IMR-90 (cell line): ENCODE measurements around the gene BRAT1. TPM values are rescaled to one million over a fixed set of nuclear protein-coding genes. Genes with fewer than 3 reads are reported as not detected.

Source experiments
- ATAC-seq: fragments of 200-7000 bp; cut with Tn5 transposase; 2 replicates; pipeline ENCODE4 v1.9.1; 2020; ENCODE audit warnings: low read depth, mild to moderate bottlenecking, moderate library complexity
- BruUV-seq: library from RNA; stranded (reverse); fragments of 400-500 nt; replicated peaks from 2 replicates; lab custom pipeline; 2021; lab: Mats Ljungman, UMichigan
- CTCF ChIA-PET: fragments of 300-600 bp; formaldehyde crosslinking; extraction: SDS; loops from one replicate; lab custom pipeline; 2021; ENCODE audit warnings: antibody characterized with exemption; lab: Yijun Ruan, JAX
- POLR2A ChIA-PET: fragments of 300-600 bp; sonication (Branson Sonifier 250); formaldehyde crosslinking; loops from one replicate; lab custom pipeline; 2022; ENCODE audit warnings: antibody characterized with exemption; ENCODE audit not compliant: unreplicated experiment; lab: Charles Lee
- DNase-seq: peaks from one replicate; pipeline ENCODE4 v3.0.0; 2013
- H2AFZ ChIP-seq: replicated peaks from 2 replicates; pipeline ENCODE3; 2013; ENCODE audit warnings: low read length, mild to moderate bottlenecking; ENCODE audit not compliant: poor library complexity
- H2AK5ac ChIP-seq: 2 replicates; pipeline ENCODE4 v1.6.1; 2013; ENCODE audit warnings: low read depth, low read length, inconsistent platforms
- H2AK9ac ChIP-seq: replicated peaks from 2 replicates; pipeline ENCODE3; 2013; ENCODE audit warnings: mild to moderate bottlenecking, low read depth, low read length, moderate library complexity; ENCODE audit not compliant: poor library complexity
- H2BK120ac ChIP-seq: 2 replicates; pipeline ENCODE4 v1.6.1; 2013; ENCODE audit warnings: low read depth, low read length, inconsistent platforms
- H2BK15ac ChIP-seq: 3 replicates; pipeline ENCODE4 v1.6.1; 2013; ENCODE audit warnings: low read depth, low read length, inconsistent platforms
- H2BK20ac ChIP-seq: 2 replicates; pipeline ENCODE4 v1.6.1; 2013; ENCODE audit warnings: low read depth, mild to moderate bottlenecking, inconsistent platforms, low read length, moderate library complexity
- H2BK5ac ChIP-seq: 2 replicates; pipeline ENCODE4 v1.6.1; 2013; ENCODE audit warnings: mild to moderate bottlenecking, low read depth, low read length, inconsistent platforms; ENCODE audit not compliant: poor library complexity, severe bottlenecking
- H3K14ac ChIP-seq: replicated peaks from 2 replicates; pipeline ENCODE4 v1.6.1; 2013; ENCODE audit warnings: low read depth, low read length, inconsistent platforms
- H3K18ac ChIP-seq: 2 replicates; pipeline ENCODE4 v1.6.1; 2013; ENCODE audit warnings: low read depth, low read length, control low read depth
- H3K23ac ChIP-seq: 2 replicates; pipeline ENCODE4 v1.6.1; 2013; ENCODE audit warnings: low read depth, low read length, inconsistent platforms
- H3K27ac ChIP-seq: 2 replicates; pipeline ENCODE4 v1.5.1; 2013; ENCODE audit warnings: mild to moderate bottlenecking, control low read depth, low read length; ENCODE audit not compliant: insufficient read depth
- H3K27me3 ChIP-seq: 2 replicates; pipeline ENCODE4 v1.6.1; 2013; ENCODE audit warnings: low read length; ENCODE audit not compliant: control insufficient read depth, insufficient read depth
- H3K36me3 ChIP-seq: 2 replicates; pipeline ENCODE4 v1.6.1; 2013; ENCODE audit warnings: low read length, mixed read lengths; ENCODE audit not compliant: control insufficient read depth, insufficient read depth
- H3K4ac ChIP-seq: 2 replicates; pipeline ENCODE4 v1.6.1; 2013; ENCODE audit warnings: low read depth, low read length, inconsistent platforms
- H3K4me1 ChIP-seq: 2 replicates; pipeline ENCODE4 v1.6.1; 2013; ENCODE audit warnings: low read length, mixed read lengths; ENCODE audit not compliant: control insufficient read depth, insufficient read depth
- H3K4me2 ChIP-seq: 2 replicates; pipeline ENCODE4 v1.6.1; 2013; ENCODE audit warnings: low read depth, mild to moderate bottlenecking, control low read depth, low read length, moderate library complexity
- H3K4me3 ChIP-seq: 2 replicates; pipeline ENCODE4 v1.5.1; 2013; ENCODE audit warnings: low read depth, mild to moderate bottlenecking, control low read depth, low read length, moderate library complexity; ENCODE audit not compliant: insufficient read depth
- H3K56ac ChIP-seq: 2 replicates; pipeline ENCODE4 v1.6.1; 2013; ENCODE audit warnings: low read length, inconsistent platforms; ENCODE audit not compliant: insufficient read depth; ENCODE audit errors: extremely low read depth
- H3K79me1 ChIP-seq, 2 experiments: 2 replicates each; pipeline ENCODE4 v1.6.1; 2013; ENCODE audit warnings: low read length in 2 of 2, inconsistent platforms in 1 of 2, low read depth in 1 of 2
- H3K9ac ChIP-seq: 2 replicates; pipeline ENCODE4 v1.6.1; 2013; ENCODE audit warnings: low read depth, low read length, control low read depth
- H3K9me1 ChIP-seq: 2 replicates; pipeline ENCODE4 v1.6.1; 2013; ENCODE audit warnings: low read length, inconsistent platforms; ENCODE audit not compliant: insufficient read depth
- H3K9me3 ChIP-seq: 2 replicates; pipeline ENCODE4 v1.6.1; 2013; ENCODE audit warnings: low read length; ENCODE audit not compliant: control insufficient read depth, insufficient read depth
- H4K20me1 ChIP-seq: 2 replicates; pipeline ENCODE4 v1.6.1; 2013; ENCODE audit warnings: low read length, inconsistent platforms; ENCODE audit not compliant: insufficient read depth
- H4K5ac ChIP-seq: 2 replicates; pipeline ENCODE4 v1.6.1; 2013; ENCODE audit warnings: mild to moderate bottlenecking, low read depth, low read length, control low read depth
- H4K8ac ChIP-seq, 2 experiments: 2 replicates each; pipeline ENCODE4 v1.6.1; 2013; ENCODE audit warnings: low read depth in 2 of 2, low read length in 2 of 2, control low read depth in 1 of 2, inconsistent platforms in 1 of 2
- H4K91ac ChIP-seq: 2 replicates; pipeline ENCODE4 v1.6.1; 2013; ENCODE audit warnings: low read depth, low read length, inconsistent platforms; ENCODE audit not compliant: insufficient read depth
- BHLHE40 ChIP-seq: fragments of 150-350 bp; IDR thresholded peaks from 2 replicates; pipeline ENCODE4 v1.6.1; 2016; ENCODE audit warnings: mild to moderate bottlenecking, low read depth, low read length
- CEBPB ChIP-seq: IDR thresholded peaks from 2 replicates; pipeline ENCODE4 v1.6.1; 2012; ENCODE audit warnings: low read depth, low read length, improper control_type of control experiment
- CHD1 ChIP-seq: IDR thresholded peaks from 2 replicates; pipeline ENCODE4 v1.6.1; 2012; ENCODE audit warnings: low read depth, low read length, improper control_type of control experiment
- ELK1 ChIP-seq: fragments of 150-350 bp; IDR thresholded peaks from 2 replicates; pipeline ENCODE4 v1.6.1; 2016; ENCODE audit warnings: low read depth, mild to moderate bottlenecking, low read length, moderate library complexity, borderline replicate concordance
- FOS ChIP-seq: fragments of 150-350 bp; IDR thresholded peaks from 2 replicates; pipeline ENCODE4 v1.6.1; 2016; ENCODE audit warnings: low read depth, low read length
- MAFK ChIP-seq: IDR thresholded peaks from 2 replicates; pipeline ENCODE4 v1.6.1; 2012; ENCODE audit warnings: low read depth, low read length, improper control_type of control experiment
- MAZ ChIP-seq: IDR thresholded peaks from 2 replicates; pipeline ENCODE4 v1.6.1; 2012; ENCODE audit warnings: low read depth, mild to moderate bottlenecking, low read length, improper control_type of control experiment, moderate library complexity, borderline replicate concordance
- MXI1 ChIP-seq: IDR thresholded peaks from 2 replicates; pipeline ENCODE4 v1.6.1; 2012; ENCODE audit warnings: low read depth, mild to moderate bottlenecking, low read length, moderate library complexity, borderline replicate concordance
- NFE2L2 ChIP-seq: fragments of 150-350 bp; IDR thresholded peaks from 2 replicates; pipeline ENCODE4 v1.6.1; 2016; ENCODE audit warnings: low read depth, mild to moderate bottlenecking, low read length
- POLR2A ChIP-seq: IDR thresholded peaks from 2 replicates; pipeline ENCODE4 v1.6.1; 2012; ENCODE audit warnings: mild to moderate bottlenecking, low read depth, low read length
- RAD21 ChIP-seq: IDR thresholded peaks from 2 replicates; pipeline ENCODE4 v1.6.1; 2012; ENCODE audit warnings: low read length, improper control_type of control experiment
- RCOR1 ChIP-seq: IDR thresholded peaks from 2 replicates; pipeline ENCODE4 v1.6.1; 2012; ENCODE audit warnings: mild to moderate bottlenecking, low read length, improper control_type of control experiment; ENCODE audit not compliant: insufficient replicate concordance
- RFX5 ChIP-seq: IDR thresholded peaks from 2 replicates; pipeline ENCODE4 v1.8.0; 2012; ENCODE audit warnings: low read depth, mild to moderate bottlenecking, low read length, moderate library complexity
- SMC3 ChIP-seq: fragments of 150-350 bp; IDR thresholded peaks from 2 replicates; pipeline ENCODE4 v1.6.1; 2016; ENCODE audit warnings: low read depth, mild to moderate bottlenecking, antibody characterized with exemption, low read length, moderate library complexity
- WGBS, 2 experiments: methylation state at CpG; one replicate each; pipeline versions ENCODE4 v1.1.5 to v1.1.7; 2013; ENCODE audit warnings: missing lambda C conversion rate in 2 of 2; ENCODE audit not compliant: insufficient read length in 1 of 2; ENCODE audit errors: extremely low coverage in 2 of 2; 5-methylcytosine and 5-hydroxymethylcytosine counted together
- dilution Hi-C: fragments of 300-500 bp; cut with HindIII; formaldehyde crosslinking; loops from one replicate; pipeline ENCODE4 v1.14.3; 2018; ENCODE audit warnings: low sequenced_read_pairs; ENCODE audit not compliant: unreplicated experiment
- in situ Hi-C: fragments of 300-500 bp; cut with MboI; formaldehyde crosslinking; loops from 3 replicates; pipeline ENCODE4 v1.14.3; 2019; ENCODE audit warnings: low sequenced_read_pairs, inconsistent platforms, mixed read lengths
- intact Hi-C: fragments of 100-400 bp; cut with micrococcal nuclease; formaldehyde crosslinking; loops from 2 replicates; pipeline ENCODE4 v1.10.0; 2022
- polyA plus RNA-seq, 3 experiments: library from polyadenylated mRNA; depleted of rRNA; stranded (reverse); fragments of >200 nt; gene quantifications; 2 replicates each; pipeline ENCODE4 v1.2.3, GENCODE V29; 2012; ENCODE audit warnings: low replicate concordance in 1 of 3
- total RNA-seq: library from RNA; depleted of rRNA; stranded (reverse); fragments of >200 nt; gene quantifications from 2 replicates; pipeline ENCODE4 v1.2.3, GENCODE V29; 2012
- TF ChIP-seq, protein P1 (sequence below): fragments of 150-350 bp; IDR thresholded peaks from 2 replicates; pipeline ENCODE4 v1.6.1; 2017; ENCODE audit warnings: mild to moderate bottlenecking, antibody characterized with exemption, low read length, low read depth

The BRAT1 gene
- total and polyA plus RNA-seq, 2 of the 4 experiments (the other 2 are of a cell fraction): 6.8 to 21.9 TPM

- ChIA-PET CTCF (no interaction called here), POLR2A (no interaction called here)
- no TSS peak for BruUV-seq
- no peaks in the 10 kb centered on the region for H3K4me1 ChIP-seq
- H3K27me3 ChIP-seq: no peaks in the 10 kb centered on the region
- ATAC-seq: no peak
- in situ Hi-C loops: no loop called here
- H2BK20ac ChIP-seq: no peak overlapping the region
- DNase-seq: no peak
- H3K23ac ChIP-seq: no peak overlapping the region
- H2BK5ac ChIP-seq: no peak overlapping the region
- H2AFZ ChIP-seq: no peak overlapping the region
- H3K27ac ChIP-seq: no peak overlapping the region
- H4K8ac ChIP-seq: no peak overlapping the region
- H4K20me1 ChIP-seq: no peaks in the 10 kb centered on the region
- WGBS, 2 experiments: 94% methylated on average over 18 of the region's 32 CpGs; no CpG with 5 or more reads in 1 of the 2 experiments
- dilution Hi-C loops: no loop called here
- H4K5ac ChIP-seq: no peak overlapping the region
- H4K91ac ChIP-seq: no peak overlapping the region
- H2AK9ac ChIP-seq: no peak overlapping the region
- no peak overlapping the region for H3K18ac ChIP-seq
- intact Hi-C loops: no loop called here
- H3K4ac ChIP-seq: no peak overlapping the region
- peaks cover 44% of the 10 kb centered on the region; the same call in 1 of the 2 replicates for H3K36me3 ChIP-seq
- no peak overlapping the region for H3K56ac ChIP-seq
- H3K4me3 ChIP-seq: no peak overlapping the region
- no peak overlapping the region for H2BK120ac ChIP-seq
- no peaks in the 10 kb centered on the region for H3K9me3 ChIP-seq
- H2AK5ac ChIP-seq: no peak overlapping the region
- no peak overlapping the region for H3K9ac ChIP-seq
- no peak overlapping the region for H3K14ac ChIP-seq
- no peak overlapping the region for H3K4me2 ChIP-seq
- H2BK15ac ChIP-seq: no peak overlapping the region
- no peaks in the 10 kb centered on the region for H3K9me1 ChIP-seq
- no peaks in the 10 kb centered on the region for H3K79me1 ChIP-seq
- TF ChIP-seq RFX5 (no peak), CHD1 (no peak), CEBPB (no peak), MAZ (no peak), RAD21 (no peak), BHLHE40 (no peak), NFE2L2 (no peak), FOS (no peak), POLR2A (no peak), SMC3 (no peak), RCOR1 (no peak), MAFK (no peak), MXI1 (no peak), ELK1 (no peak)
- TF ChIP-seq, protein P1, sequence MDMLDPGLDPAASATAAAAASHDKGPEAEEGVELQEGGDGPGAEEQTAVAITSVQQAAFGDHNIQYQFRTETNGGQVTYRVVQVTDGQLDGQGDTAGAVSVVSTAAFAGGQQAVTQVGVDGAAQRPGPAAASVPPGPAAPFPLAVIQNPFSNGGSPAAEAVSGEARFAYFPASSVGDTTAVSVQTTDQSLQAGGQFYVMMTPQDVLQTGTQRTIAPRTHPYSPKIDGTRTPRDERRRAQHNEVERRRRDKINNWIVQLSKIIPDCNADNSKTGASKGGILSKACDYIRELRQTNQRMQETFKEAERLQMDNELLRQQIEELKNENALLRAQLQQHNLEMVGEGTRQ: no peak
These were observed 16.1 kb downstream of the BRAT1 start for GRCh38 chr7:2539031-2539911.
